NCI-H2227 (cell line): ENCODE results near the gene CCDC88A.
"Not testable (repeated sequence)": the region's sequence is repeated elsewhere in the genome, so short reads cannot be mapped to it uniquely, and the experiment has no call there.

Experiments
- DNase-seq: peaks from one replicate; lab custom pipeline; 2025; ENCODE audit not compliant: unreplicated experiment; lab: John Stamatoyannopoulos, UW

Gene CCDC88A

GRCh38 chr2:55245411-55245810 lies 174.2 kb downstream of the CCDC88A start:
- DNase-seq = no peak

GRCh38 chr2:55242617-55243016 lies 177.0 kb downstream of the CCDC88A start:
- no peak for DNase-seq

- DNase-seq = not testable (repeated sequence)
These were observed 178.1 kb downstream of the CCDC88A start for GRCh38 chr2:55241582-55241981.

- DNase-seq = no peak
These were observed 179.9 kb downstream of the CCDC88A start for GRCh38 chr2:55239656-55240222.
